ENCODE results near the gene CFAP161. TPM values are rescaled to one million over a fixed set of nuclear protein-coding genes. Genes with fewer than 3 reads are reported as not detected.

CFAP161 gene
- total and polyA plus RNA-seq, 9 of the 15 experiments (the other 6 are each of a cell fraction or from before 2014, with no cell fraction given), result 25.8 to 83.3 (median 75.6) TPM

GRCh38 chr15:81091889-81092558 lies 42.0 kb upstream of the CFAP161 start:
- ATAC-seq, result peak; percentile 82
- peak; percentile 11 for TF ChIP-seq CHD4 (IDR thresholded peaks at IDR 0.05; ENCODE audit: insufficient read depth, insufficient replicate concordance, low read depth, low read length, poor library complexity, severe bottlenecking)
- 0 out of 2 replicates have a peak, but pooled peaks have one; percentile 26 for TF ChIP-seq CC2D1A (IDR thresholded peaks at IDR 0.05)
- TF ChIP-seq ZKSCAN3 (CRISPR knock-in tag; IDR thresholded peaks at IDR 0.05), result no peak
- no peak for TF ChIP-seq ARID4B (CRISPR knock-in tag; IDR thresholded peaks at IDR 0.05)

More at GRCh38 chr15:81091889-81092558, 42.0 kb upstream of the CFAP161 start:
- Histone ChIP-seq H3K36me3 (ENCODE audit: control insufficient read depth, insufficient read depth, low read length) (no peaks in the 10 kb centered on the region), H3K9me3 (replicated peaks; ENCODE audit: control insufficient read depth, insufficient read depth, low read depth, low read length) (no peaks in the 10 kb centered on the region), H3K4me2 (ENCODE audit: insufficient read depth, low read length) (peak overlapping the region; percentile 74), H3K4me3 (peak overlapping the region; percentile 11; the same call in 1 of the 2 replicates), H4K20me1 (replicated peaks; ENCODE audit: control insufficient read depth, insufficient read depth, low read length) (no peaks in the 10 kb centered on the region), H3K9me1 (ENCODE audit: control insufficient read depth, insufficient read depth, low read length) (no peaks in the 10 kb centered on the region), H3K9ac (ENCODE audit: insufficient read depth in 1 of 2, low read depth in 2 of 2, low read length in 2 of 2) (peak overlapping the region; percentile 41 to 49; a peak in 3 of 4 replicates), H3K27ac (ENCODE audit: extremely low read depth, low read depth, low read length) (peak overlapping the region; percentile 77), H3K79me2 (ENCODE audit: control insufficient read depth, insufficient read depth, low read length) (no peaks in the 10 kb centered on the region), H2AFZ (ENCODE audit: low read depth, low read length) (peak overlapping the region; percentile 92), H3K4me1 (replicated peaks in 1 of 2; ENCODE audit: control insufficient read depth in 2 of 2, insufficient read depth in 2 of 2, low read length in 2 of 2) (peaks cover 18 to 34% of the 10 kb centered on the region in 2 experiments; a peak in 4 of 5 replicates), H3K27me3 (ENCODE audit: control insufficient read depth in 2 of 2, insufficient read depth in 2 of 2, low read length in 2 of 2) (no peaks in the 10 kb centered on the region)
- in situ Hi-C loops (cut with MboI), result no loop called here
- DNase-seq (ENCODE audit: extremely low read depth in 1 of 4, low spot score in 3 of 4), result peak; percentile 24 to 86 (median 56)
- POLR2A ChIA-PET, result interaction anchor here (1.5 to 1.7 kb wide), 2 partner anchors 8 to 26 kb away, joined by 5 read pairs; no protein-coding TSS in a partner anchor
- peak; percentile 86 for FAIRE-seq
- intact Hi-C loops (cut with micrococcal nuclease), result no loop called here
- CTCF ChIA-PET (ENCODE audit: low intra/inter-chr PET ratio), result no interaction called here
- WGBS (ENCODE audit: insufficient coverage, low coverage, missing lambda C conversion rate), result 18% methylated on average over 13 of the region's 13 CpGs
- no TSS peak for BruUV-seq (replicated peaks)
